Lower leg skin (tissue), 3 donors: ENCODE results near the gene LPXN.

Source experiments
- CTCF ChIP-seq, 3 donors: fragments of 450-650 bp; IDR thresholded peaks; one replicate each; pipeline ENCODE4 v1.5.1; 2016; ENCODE audit warnings: antibody characterized with exemption in 3 of 3, mild to moderate bottlenecking in 3 of 3, moderate library complexity in 2 of 3
- POLR2A ChIP-seq, 2 donors: fragments of 450-650 bp; IDR thresholded peaks; one replicate each; pipeline ENCODE4 v1.6.1; 2016 to 2017; ENCODE audit warnings: antibody characterized with exemption in 2 of 2, mild to moderate bottlenecking in 1 of 2, moderate library complexity in 1 of 2

GRCh38 chr11:58526721-58527120, 48.9 kb downstream of the LPXN start:
- no peak for TF ChIP-seq CTCF (IDR thresholded peaks at IDR 0.05)
- no peak for TF ChIP-seq POLR2A (IDR thresholded peaks at IDR 0.05)
